ENCODE results near the gene SLC9A8.

- TF ChIP-seq CTCF (conservative IDR thresholded peaks at IDR 0.05 in 1 of 2, IDR thresholded peaks at IDR 0.05 in 1 of 2; ENCODE audit: extremely low read depth in 1 of 2, insufficient read depth in 1 of 2, low read depth in 1 of 2, low read length in 2 of 2) (no peak), EZH2 (IDR thresholded peaks at IDR 0.05; ENCODE audit: borderline replicate concordance, low read length) (no peak)
Observed at GRCh38 chr20:49810491-49811190, 2.0 kb upstream of the SLC9A8 start.

Data from mammary epithelial cell (primary cell).